NCI-H2196 treated with DMSO at 0.1 percent for 48 hours (cell line): ENCODE results near the gene GARRE1.
"Not testable (repeated sequence)": the region's sequence is repeated elsewhere in the genome, so short reads cannot be mapped to it uniquely, and the experiment has no call there.

Experiments
- DNase-seq: peaks from one replicate; lab custom pipeline; 2025; ENCODE audit not compliant: unreplicated experiment; lab: John Stamatoyannopoulos, UW

The GARRE1 gene, protein sequence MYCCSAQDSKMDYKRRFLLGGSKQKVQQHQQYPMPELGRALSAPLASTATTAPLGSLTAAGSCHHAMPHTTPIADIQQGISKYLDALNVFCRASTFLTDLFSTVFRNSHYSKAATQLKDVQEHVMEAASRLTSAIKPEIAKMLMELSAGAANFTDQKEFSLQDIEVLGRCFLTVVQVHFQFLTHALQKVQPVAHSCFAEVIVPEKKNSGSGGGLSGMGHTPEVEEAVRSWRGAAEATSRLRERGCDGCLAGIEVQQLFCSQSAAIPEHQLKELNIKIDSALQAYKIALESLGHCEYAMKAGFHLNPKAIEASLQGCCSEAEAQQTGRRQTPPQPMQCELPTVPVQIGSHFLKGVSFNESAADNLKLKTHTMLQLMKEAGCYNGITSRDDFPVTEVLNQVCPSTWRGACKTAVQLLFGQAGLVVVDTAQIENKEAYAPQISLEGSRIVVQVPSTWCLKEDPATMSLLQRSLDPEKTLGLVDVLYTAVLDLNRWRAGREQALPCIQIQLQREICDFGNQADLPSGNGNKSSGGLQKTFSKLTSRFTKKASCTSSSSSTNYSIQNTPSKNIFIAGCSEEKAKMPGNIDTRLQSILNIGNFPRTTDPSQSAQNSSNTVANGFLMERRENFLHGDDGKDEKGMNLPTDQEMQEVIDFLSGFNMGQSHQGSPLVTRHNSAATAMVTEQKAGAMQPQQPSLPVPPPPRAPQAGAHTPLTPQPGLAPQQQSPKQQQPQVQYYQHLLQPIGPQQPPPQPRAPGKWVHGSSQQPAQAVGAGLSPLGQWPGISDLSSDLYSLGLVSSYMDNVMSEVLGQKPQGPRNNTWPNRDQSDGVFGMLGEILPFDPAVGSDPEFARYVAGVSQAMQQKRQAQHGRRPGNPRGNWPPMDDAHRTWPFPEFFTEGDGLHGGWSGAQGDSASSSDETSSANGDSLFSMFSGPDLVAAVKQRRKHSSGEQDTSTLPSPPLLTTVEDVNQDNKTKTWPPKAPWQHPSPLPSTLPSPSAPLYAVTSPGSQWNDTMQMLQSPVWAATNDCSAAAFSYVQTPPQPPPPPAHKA (N-terminal part only)

DNA sequence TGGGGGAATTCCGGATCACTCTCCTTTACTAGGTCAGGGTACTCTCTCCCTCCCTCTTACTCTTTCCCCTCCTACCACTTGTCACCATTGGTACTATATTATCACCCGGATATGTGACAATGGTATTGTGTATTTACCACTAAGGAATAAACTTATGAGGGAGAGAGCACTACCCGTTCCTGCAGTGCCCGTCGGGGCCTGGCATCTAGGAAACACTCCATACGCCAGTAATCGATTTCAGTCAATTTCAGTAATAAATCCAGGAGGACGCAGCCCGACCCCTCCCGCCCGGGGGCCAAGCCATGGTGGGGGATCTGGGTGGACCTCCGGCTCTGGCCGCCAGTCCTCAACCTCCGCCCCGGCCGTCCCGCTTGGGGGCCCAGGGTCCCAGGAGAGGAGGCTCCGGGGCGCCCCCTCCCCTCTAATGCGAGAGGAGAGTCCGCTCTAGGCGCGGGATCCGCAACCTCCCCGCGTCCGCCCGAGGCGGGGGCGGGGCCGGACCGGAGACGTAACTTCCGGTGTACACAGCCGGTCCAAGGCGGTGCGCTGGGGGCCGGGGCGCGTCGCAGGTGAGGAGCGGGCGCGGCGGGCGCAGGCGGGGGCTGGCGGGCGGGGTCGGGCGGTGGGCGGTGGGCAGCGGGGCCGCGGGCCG lies at the start of gene GARRE1:
GARRE1 (plus strand) TSS at position 509 of the 652 bp plus-strand sequence. CDS start 45,920 bp downstream, outside the sequence.
- DNase-seq, result peak; percentile 41

- not testable (repeated sequence) for DNase-seq
These were observed 49.0 kb upstream of the GARRE1 start for GRCh38 chr19:34205324-34205723.

- DNase-seq, result no peak
These were observed 46.0 kb upstream of the GARRE1 start for GRCh38 chr19:34208291-34208884.

DNA sequence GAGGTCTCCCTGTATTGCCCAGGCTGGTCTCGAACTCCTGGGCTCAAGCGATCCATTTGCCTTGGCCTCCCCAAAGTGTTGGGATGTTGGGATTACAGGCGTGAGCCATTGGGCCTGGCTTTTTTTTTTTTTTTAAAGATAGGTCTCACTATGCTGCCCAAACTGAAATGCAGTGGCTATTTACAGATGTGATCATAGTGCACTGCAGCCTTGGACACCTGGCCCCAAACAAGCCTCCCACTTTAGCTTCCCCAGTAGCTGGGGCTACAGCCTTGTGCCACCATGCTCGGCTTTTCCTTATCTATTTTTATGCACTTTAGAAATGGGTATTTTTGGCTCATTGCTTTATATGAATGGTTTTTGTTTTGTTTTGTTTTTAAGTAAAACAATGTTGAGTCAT lies 44.6 kb upstream of the GARRE1 start:
- DNase-seq, result no peak

DNA sequence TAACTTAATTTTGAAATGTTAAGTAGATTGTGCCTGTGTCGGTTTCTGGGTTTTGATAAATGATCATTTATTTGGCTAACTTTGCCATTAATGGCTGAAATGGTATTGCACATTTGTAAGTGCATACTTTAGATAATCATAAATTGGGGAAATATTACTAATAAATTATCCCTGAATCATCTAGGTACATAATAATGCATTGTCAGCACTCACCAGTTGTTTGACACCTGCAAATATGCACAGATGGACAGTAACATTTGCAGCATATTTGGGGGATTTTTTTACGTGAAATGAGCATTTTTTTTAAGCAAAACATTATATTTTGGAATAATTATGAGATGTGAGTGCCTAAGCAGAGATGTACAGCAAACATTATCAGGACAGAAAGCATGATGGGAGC lies 41.1 kb upstream of the GARRE1 start:
- no peak for DNase-seq

- DNase-seq, result no peak
These were observed 40.3 kb upstream of the GARRE1 start for GRCh38 chr19:34214040-34214439.

DNA sequence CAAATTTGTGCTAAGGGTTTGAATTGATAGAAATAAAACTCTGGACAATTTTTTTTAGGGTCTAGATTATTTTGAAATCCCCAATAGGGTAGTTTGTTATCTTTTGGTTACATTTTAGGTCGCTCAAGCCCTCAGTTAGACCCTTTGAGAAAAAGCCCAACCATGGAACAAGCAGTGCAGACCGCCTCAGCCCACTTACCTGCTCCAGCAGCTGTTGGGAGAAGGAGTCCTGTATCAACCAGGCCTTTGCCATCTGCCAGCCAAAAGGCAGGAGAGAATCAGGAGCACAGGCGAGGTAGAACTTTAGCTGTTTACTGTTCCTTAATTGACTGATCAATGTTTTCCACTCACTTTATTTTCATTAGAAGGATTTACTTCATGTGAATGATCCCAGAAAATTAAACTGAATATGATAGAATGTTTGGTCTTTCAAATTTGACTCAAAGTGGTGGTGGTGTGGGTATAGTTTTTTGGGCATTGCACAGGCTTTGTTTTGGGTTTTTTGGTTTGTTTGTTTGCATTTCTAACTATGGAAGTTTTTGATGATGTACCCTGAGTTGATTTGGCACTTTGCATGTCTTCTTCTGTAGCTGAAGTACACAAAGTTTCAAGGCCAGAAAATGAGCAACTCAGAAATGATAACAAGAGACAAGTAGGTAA lies 39.2 kb upstream of the GARRE1 start:
- DNase-seq, result no peak

GRCh38 chr19:34215666-34216038 lies 38.7 kb upstream of the GARRE1 start:
- DNase-seq, result no peak

GRCh38 chr19:34216745-34217219 lies 37.6 kb upstream of the GARRE1 start:
- DNase-seq, result not testable (repeated sequence)

DNA sequence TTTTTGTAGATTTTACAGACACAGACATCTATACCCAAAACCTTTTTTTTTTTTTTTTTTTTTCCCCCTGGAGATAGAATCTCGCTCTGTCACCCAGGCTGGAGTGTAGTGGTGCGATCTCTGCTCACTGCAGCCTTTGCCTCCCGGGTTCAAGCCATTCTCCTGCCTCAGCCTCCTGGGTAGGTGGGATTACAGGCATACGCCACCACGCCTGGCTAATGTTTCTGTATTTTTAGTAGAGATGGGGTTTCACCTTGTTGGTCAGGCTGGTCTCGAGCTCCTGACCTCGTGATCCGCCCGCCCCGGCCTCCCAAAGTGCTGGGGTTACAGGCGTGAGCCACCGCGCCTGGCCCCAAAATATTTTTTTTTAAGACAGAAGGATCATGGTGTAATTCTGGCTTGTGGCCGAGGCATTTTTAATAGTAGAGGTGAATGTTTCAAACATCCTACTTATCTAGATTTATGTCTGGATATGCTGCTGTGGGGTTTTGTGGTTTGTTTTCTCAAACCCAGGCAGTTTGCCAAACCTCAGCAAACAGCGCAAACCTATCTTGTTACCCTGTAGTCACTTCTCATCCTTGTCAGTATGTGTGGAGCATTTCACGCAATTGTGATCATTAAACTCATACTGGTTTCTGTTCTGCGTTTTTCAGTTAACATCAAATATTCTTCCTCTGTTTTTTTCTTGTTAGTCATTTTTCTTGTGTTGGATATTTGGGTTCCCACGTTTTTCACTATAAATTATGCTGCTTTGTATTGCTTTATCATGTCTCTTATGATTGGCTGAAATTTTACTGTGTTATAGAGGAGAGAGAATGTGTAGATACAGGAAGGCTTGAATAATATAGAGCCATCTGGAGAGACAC lies 36.2 kb upstream of the GARRE1 start:
- DNase-seq, result peak; percentile 81

- DNase-seq, result no peak
These were observed 35.6 kb upstream of the GARRE1 start for GRCh38 chr19:34218818-34219164.

GRCh38 chr19:34220472-34221063 lies 33.8 kb upstream of the GARRE1 start:
- DNase-seq, result peak; percentile 57

DNA sequence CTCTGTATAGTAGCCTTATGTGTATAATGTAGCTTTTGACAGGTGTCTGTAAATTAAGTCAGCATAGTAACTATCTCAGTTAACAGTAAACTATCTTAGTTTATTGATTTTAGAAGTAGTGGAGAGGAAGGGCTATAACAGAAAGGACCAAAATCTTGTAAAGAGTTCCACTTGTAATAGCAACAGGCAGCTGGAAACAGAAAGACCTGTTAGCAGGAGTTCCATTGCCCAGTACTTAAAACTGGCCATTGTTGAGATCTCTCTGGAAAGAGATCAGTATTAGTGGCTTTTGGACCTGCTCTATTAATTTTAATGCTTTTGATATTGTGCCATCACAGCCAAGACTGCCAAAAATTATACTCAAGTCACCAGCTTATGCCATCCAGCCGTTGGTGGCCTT lies 32.0 kb upstream of the GARRE1 start:
- DNase-seq, result no peak

DNA sequence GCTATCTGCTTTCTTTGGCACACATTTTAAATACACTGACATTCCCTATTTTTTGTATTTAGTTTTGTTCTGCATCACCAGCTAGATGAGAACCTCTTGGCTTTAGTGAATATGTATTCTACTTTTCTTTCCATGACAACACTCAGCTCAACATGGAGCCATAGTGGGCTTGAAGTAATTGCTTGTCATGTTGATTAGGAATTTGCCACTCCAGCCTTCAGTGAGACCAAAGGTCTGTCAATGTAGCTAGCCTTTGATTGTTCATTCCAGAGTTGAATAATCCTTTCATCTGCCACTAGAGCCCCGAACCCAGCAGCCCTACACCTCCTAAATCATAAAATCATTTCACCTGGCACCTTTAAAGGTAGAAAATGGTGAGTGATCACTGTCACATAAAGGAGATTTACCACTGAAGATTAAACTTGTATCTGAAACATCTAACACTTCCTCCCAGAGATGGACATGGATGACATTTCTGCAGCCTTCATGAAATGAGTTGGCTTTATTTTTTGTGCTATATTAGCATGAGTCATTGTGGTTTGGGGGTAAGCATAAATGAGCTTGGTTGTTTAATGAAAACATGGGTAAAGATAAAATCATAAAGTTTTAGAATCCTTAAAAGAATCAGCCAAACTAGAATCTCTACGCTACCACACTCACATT lies 29.2 kb upstream of the GARRE1 start:
- DNase-seq, result no peak

GRCh38 chr19:34225659-34226015 lies 28.7 kb upstream of the GARRE1 start:
- DNase-seq, result no peak

- DNase-seq, result no peak
These were observed 28.3 kb upstream of the GARRE1 start for GRCh38 chr19:34226036-34226435.

GRCh38 chr19:34228347-34228746 lies 26.0 kb upstream of the GARRE1 start:
- no peak for DNase-seq

DNA sequence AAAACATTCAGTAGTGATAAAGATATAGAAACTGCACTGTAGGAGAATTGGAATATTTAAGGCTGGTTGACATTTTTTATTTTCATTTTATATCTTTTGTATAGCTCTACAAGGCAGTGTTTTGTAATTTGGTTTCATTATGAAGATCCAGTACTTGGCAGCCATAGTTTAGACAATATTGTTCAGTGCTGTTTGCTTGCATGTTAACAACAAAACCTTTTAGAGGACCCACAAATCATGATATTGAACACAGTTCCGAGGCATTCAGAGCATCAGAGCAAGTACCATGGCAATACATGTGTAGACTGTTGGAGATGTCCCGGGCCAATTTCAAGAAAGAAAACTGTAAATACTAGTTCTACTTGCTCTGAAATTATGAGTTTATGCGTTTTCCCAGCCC lies 25.6 kb upstream of the GARRE1 start:
- DNase-seq, result no peak
